Activated CD4-positive, alpha-beta T cell treated with anti-CD3 and anti-CD28 coated beads, Interleukin-2, amount 10 ng/mL, durations not matched to agents 7 days and 5 days (primary cell): ENCODE data around the gene USHBP1. TPM values are rescaled to one million over a fixed set of nuclear protein-coding genes. Genes with fewer than 3 reads are reported as not detected.

ENCODE experiments used
- CTCF ChIA-PET: fragments of 350-600 bp; sonication (Branson Sonifier 250); formaldehyde crosslinking; loops from one replicate; lab custom pipeline; 2021; ENCODE audit warnings: antibody characterized with exemption; lab: Charles Lee
- POLR2A ChIA-PET: fragments of 350-600 bp; sonication (Branson Sonifier 250); formaldehyde crosslinking; loops from one replicate; lab custom pipeline; 2021; ENCODE audit warnings: antibody characterized with exemption; lab: Charles Lee
- DNase-seq: peaks from one replicate; pipeline ENCODE4 v3.0.0-alpha.2; 2020
- H3K27ac Mint-ChIP-seq: one replicate; pipeline ENCODE4 v1.8.0; 2021; ENCODE audit warnings: mild to moderate bottlenecking, moderate library complexity, mixed read lengths
- H3K27me3 Mint-ChIP-seq: one replicate; pipeline ENCODE4 v1.8.0; 2021; ENCODE audit warnings: mixed read lengths
- H3K36me3 Mint-ChIP-seq: one replicate; pipeline ENCODE4 v1.8.0; 2021; ENCODE audit warnings: low read depth, mixed read lengths
- H3K4me1 Mint-ChIP-seq: one replicate; pipeline ENCODE4 v1.8.0; 2021; ENCODE audit warnings: mixed read lengths
- H3K4me3 Mint-ChIP-seq: one replicate; pipeline ENCODE4 v1.8.0; 2021; ENCODE audit warnings: mild to moderate bottlenecking, moderate library complexity, mixed read lengths
- H3K9me3 Mint-ChIP-seq: one replicate; pipeline ENCODE4 v1.8.0; 2021; ENCODE audit warnings: mixed read lengths
- total RNA-seq, 2 experiments: library from RNA; stranded (reverse); gene quantifications; one replicate each; pipeline ENCODE4 v1.2.3, GENCODE V29; 2021

USHBP1 gene
- total RNA-seq, 2 experiments from 2014 or later = 0.27 TPM; not detected in 1

DNA sequence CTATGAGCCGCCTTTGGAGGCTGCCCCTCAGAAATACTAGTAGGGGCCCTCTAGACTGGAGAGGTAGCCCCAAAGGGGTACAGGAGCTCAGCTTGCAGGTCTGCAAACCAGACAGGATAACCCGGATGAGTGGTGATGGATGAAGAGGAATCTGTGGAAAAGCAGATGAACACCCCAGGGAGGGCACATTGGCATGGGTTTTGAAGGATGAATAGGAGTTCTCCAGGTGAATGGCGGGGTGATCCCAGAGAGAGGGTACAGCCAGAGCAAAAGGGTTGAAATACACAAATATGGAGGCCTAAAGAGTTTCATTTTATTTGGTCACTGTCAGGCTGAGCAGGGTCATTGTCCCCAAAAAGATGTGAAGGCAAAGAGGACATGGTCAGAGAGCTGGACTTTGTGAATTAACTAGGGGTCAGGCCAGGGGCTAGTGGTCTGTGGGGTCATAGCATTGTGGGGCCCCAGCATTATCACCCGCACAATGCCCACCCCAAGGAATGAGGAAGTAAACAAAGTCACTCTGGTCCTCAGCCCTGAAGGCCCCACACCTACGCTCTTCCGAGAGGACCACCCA lies 23.6 kb downstream of the USHBP1 start:
- H3K27me3 Mint-ChIP-seq = peaks cover 10% of the 10 kb centered on the region
- ChIA-PET CTCF (interaction anchor here (0.8 to 3.3 kb wide), 5 partner anchors 10 to 189 kb away, joined by 3 to 17 read pairs (median 5); partner anchors contain the start of gene OCEL1), POLR2A (no interaction called here)
- no peaks in the 10 kb centered on the region for H3K36me3 Mint-ChIP-seq
- H3K4me1 Mint-ChIP-seq = peaks cover 6% of the 10 kb centered on the region
- no peak overlapping the region for H3K4me3 Mint-ChIP-seq
- no peak for DNase-seq
- H3K9me3 Mint-ChIP-seq = no peaks in the 10 kb centered on the region
- H3K27ac Mint-ChIP-seq = no peak overlapping the region

DNA sequence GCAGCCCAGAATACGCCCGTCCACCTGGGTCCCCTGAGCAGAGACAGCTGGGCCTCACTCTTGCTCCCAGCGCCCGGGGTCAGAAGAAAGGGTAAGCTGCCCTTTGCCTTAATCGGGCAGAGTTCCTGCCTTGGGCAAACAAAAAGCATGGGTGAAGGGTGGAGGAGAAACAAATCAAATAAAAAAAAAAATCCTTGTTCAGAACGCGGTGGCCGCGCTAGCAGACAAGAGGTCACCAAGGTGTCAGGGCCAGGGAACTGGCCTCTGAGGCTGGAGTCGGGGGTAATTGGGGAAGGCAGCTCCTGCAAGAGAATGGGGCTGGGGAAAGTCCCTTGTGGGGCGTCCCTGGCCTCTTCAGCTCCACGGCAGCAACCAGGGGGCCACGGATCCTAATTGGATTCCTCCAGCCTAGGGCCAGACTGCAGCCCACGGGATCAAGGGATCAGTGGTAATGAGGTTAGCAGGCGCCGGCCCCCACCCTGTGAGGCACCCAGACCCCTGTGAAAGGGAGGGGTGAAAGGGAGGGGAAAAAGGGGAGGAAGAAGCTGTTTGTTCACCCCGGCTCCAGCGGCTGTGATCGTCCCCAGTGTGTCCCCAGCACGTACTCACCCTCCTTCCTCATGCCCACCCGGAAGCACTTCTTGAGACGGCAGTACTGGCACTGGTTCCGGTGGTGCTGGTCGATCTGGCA lies 24.3 kb downstream of the USHBP1 start:
- Mint-ChIP-seq H3K9me3 (no peaks in the 10 kb centered on the region), H3K4me3 (no peak overlapping the region), H3K27me3 (peaks cover 10% of the 10 kb centered on the region), H3K36me3 (no peaks in the 10 kb centered on the region), H3K4me1 (peaks cover 6% of the 10 kb centered on the region), H3K27ac (no peak overlapping the region)
- no peak for DNase-seq
- POLR2A ChIA-PET = no interaction called here
- CTCF ChIA-PET = interaction anchor here (0.6 to 1.5 kb wide), 6 partner anchors 11 to 188 kb away, joined by 3 to 5 read pairs (median 3); no protein-coding TSS in a partner anchor

DNA sequence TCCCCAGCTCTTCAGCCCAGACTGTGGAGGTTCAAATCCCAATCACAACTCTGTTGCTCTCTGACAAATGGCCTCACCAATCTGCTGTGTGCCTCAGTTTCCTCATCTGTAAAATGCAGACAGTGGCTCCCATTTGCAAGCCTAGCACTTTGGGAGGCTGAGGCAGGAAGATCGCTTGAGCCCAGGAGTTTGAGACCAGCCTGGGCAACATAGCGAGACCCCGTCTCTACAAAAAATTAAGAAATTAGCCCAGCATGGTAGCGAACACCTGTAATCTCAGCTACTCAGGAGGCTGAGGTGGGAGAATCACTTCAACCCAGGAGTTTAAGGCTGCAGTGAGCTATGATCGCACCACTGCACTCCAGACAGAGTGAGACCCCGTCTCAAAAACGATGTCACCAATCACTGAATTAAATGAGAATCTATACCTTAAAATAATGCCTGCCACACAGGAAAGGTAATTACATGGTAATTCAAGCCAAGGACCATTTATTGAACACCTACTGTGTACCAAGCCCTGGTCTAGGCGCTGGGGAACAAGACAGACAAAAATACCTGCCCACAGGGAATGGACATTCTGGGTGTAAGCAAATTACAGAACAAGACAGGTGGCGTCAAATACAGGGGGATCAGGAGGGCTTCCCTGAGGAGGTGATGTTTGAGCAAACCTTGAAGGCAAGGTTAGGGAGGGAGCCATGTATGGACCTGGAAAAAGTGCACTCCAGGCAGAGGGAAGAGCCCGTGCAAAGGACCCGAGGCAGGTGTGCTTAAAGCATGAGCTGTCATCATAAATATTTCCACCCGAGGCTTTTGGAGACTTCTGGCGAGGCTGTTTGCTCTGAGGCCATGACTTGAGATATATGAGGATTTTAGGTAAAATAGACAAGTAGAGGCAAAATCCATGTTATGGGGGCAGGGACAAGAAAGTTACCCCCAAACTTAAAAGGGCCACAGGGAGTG lies 26.5 kb downstream of the USHBP1 start:
- ChIA-PET CTCF (interaction anchor here (0.7 to 3.6 kb wide), 6 partner anchors 11 to 44 kb away, joined by 3 to 13 read pairs (median 4); partner anchors contain the start of genes ANKLE1, BABAM1 and OCEL1), POLR2A (no interaction called here)
- no peak overlapping the region for H3K27ac Mint-ChIP-seq
- H3K4me3 Mint-ChIP-seq = no peak overlapping the region
- DNase-seq = no peak
- H3K9me3 Mint-ChIP-seq = no peaks in the 10 kb centered on the region
- H3K27me3 Mint-ChIP-seq = peaks cover 2% of the 10 kb centered on the region
- peaks cover 17% of the 10 kb centered on the region for H3K4me1 Mint-ChIP-seq
- no peaks in the 10 kb centered on the region for H3K36me3 Mint-ChIP-seq

DNA sequence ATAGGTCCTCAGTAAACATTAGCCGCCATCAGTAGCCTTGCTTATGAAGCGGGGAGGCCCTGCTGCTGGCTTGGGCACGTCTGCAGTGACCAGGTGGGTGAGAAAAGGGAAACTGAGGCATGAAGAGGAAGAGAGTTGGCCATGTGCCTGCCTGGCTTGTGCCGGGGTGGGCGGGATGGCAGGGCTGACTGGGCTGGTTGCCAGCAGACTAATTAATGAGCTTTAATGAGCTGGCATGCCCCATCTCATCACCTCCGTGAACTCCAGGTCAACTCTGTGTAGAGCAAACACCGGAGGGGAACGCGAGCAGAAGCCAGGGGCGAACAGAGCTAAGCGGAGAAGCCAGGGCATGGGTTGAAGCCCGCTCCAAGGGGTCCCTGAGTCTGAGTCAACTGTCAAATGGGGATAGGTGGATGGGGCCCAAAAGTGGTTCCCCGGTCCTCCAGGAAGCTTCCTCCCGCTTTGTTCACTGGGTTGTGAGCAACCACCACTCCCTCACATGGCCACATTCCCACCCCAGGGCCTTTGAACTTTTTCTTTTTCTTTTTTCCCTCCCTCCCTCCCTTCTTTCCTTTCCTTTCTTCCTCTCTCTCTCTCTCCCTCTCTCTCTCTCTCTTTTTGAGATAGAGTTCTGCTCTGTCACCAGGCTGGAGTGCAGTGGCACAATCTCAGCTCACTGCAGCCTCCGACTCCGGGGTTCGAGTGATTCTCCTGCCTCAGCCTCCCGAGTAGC lies 27.6 kb downstream of the USHBP1 start:
- ChIA-PET POLR2A (no interaction called here), CTCF (interaction anchor here (1.1 to 3.6 kb wide), 5 partner anchors 10 to 45 kb away, joined by 3 to 13 read pairs (median 4); partner anchors contain the start of genes ANKLE1, BABAM1 and OCEL1)
- Mint-ChIP-seq H3K4me1 (peaks cover 17% of the 10 kb centered on the region), H3K36me3 (peaks cover under 1% of the 10 kb centered on the region), H3K27ac (no peak overlapping the region), H3K27me3 (no peaks in the 10 kb centered on the region), H3K4me3 (no peak overlapping the region), H3K9me3 (no peaks in the 10 kb centered on the region)
- DNase-seq = no peak

DNA sequence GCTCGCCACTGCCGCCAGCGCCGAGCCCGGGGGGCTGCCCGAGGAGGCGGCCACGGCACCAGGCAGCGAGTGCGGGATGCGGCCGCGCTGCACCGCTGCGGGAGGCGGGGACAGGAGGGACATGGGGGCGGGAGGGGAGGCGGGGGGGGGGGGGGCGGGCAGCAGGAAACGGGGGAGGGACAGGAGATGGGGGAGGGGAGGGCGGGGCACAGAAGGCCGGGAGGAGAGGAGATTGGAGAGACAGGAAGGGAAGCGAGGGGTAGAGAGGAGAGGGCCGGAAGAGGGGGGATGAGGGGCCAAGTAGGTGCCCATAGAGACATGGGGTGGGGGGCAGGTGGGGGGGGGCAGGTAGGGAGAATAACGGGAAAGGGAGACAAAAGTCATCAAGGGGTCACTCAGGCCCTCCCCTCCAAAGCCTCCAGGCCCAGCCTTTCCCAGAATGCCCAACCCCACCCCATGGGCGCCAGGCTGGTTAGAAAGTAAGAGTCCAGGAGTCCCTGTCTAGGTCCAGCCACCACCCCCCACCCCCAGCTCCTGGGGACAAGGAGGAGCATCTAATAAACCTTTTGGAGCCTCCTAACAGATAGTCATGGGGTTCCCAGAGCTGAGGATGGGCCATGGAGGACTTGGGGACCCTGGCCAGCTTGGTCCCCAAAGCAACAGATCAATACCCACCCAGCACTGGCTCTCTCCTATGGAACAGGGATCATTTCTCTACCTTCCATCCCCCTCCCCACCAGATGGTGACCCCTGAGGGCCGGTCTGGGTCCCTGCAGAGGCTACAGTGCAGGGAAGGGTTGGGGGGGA lies 28.4 kb downstream of the USHBP1 start:
- Mint-ChIP-seq H3K9me3 (no peaks in the 10 kb centered on the region), H3K36me3 (peaks cover 3% of the 10 kb centered on the region), H3K27me3 (no peaks in the 10 kb centered on the region), H3K27ac (no peak overlapping the region), H3K4me3 (peak overlapping the region; percentile 76), H3K4me1 (peaks cover 17% of the 10 kb centered on the region)
- ChIA-PET POLR2A (interaction anchor here (1.0 to 1.1 kb wide), 2 partner anchors 10 to 52 kb away, joined by 3 read pairs; no protein-coding TSS in a partner anchor), CTCF (interaction anchor here (1.0 to 3.6 kb wide), 11 partner anchors 10 to 160 kb away, joined by 4 to 13 read pairs (median 5); partner anchors contain the start of genes ANKLE1, BABAM1, OCEL1 and USE1)
- DNase-seq = no peak

DNA sequence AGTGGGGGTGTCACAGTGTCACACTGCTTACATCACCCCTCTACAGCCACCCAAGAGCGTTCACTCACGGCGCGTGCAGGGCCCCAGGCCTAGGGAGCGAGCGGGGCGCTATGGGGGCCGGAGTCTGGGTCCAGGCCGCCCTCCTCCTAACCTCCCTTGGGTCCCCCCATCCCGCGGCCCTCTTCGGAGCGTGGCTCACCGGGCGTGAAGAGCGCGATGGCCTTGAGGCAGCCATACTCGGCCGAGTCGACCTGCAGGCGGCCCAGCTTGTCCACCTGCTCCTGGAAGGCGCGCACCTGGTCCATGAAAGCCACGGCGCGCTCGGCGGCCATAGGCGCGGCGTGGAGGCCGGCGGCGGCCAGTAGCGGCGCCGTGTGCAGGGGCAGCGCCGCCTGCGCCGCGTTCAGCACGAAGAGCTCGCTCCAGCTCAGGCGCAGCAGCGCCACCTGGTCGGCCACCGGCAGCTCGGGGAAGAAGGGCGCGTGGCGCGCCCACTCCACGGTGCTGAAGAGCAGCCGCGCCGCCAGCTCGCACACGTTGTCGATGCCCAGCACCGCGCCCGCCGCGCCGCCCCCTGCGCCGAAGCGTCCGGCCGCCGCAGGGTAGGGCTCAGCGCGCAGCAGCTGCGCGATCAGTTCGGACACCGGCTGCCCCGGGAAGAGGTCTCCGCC lies 29.1 kb downstream of the USHBP1 start:
- H3K4me1 Mint-ChIP-seq = peaks cover 17% of the 10 kb centered on the region
- POLR2A ChIA-PET = interaction anchor here (0.6 to 1.1 kb wide), 4 partner anchors 9 to 51 kb away, joined by 3 to 6 read pairs (median 4); no protein-coding TSS in a partner anchor
- peak; percentile 77 for DNase-seq
- CTCF ChIA-PET = interaction anchor here (1.0 to 3.6 kb wide), 10 partner anchors 9 to 159 kb away, joined by 4 to 13 read pairs (median 6); partner anchors contain the start of genes ANKLE1, BABAM1, OCEL1 and USE1
- H3K36me3 Mint-ChIP-seq = peaks cover 3% of the 10 kb centered on the region
- H3K27ac Mint-ChIP-seq = peak overlapping the region; percentile 80
- H3K9me3 Mint-ChIP-seq = no peaks in the 10 kb centered on the region
- H3K4me3 Mint-ChIP-seq = peak overlapping the region; percentile 76
- H3K27me3 Mint-ChIP-seq = no peaks in the 10 kb centered on the region

DNA sequence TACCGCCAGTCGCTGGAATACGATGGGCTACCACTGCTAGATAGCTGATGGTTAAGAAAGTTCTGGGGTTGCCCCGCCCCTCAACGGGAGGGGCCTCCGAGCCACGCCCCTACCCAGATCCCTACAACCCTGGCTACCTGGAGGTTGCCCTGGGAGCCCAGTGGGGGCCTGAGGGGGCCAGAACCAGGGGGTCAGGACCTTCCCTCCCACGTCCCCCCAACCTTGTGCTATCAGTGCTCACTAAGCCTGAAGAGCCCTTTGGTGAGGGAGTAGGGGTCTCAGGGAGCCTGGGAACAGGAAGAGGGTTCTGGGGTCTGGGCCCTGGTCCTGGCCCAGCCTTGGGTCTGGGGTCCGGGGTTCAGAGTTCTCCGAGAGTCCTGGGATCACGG lies 29.6 kb downstream of the USHBP1 start:
- CTCF ChIA-PET = interaction anchor here (0.6 to 3.6 kb wide), 10 partner anchors 8 to 863 kb away, joined by 3 to 13 read pairs (median 6); partner anchors contain the start of genes ANKLE1, BABAM1, OCEL1 and USE1
- H3K27ac Mint-ChIP-seq = peak overlapping the region; percentile 80
- POLR2A ChIA-PET = interaction anchor here (0.6 to 1.1 kb wide), 5 partner anchors 9 to 51 kb away, joined by 3 to 6 read pairs (median 4); partner anchors contain the start of gene BABAM1

DNA sequence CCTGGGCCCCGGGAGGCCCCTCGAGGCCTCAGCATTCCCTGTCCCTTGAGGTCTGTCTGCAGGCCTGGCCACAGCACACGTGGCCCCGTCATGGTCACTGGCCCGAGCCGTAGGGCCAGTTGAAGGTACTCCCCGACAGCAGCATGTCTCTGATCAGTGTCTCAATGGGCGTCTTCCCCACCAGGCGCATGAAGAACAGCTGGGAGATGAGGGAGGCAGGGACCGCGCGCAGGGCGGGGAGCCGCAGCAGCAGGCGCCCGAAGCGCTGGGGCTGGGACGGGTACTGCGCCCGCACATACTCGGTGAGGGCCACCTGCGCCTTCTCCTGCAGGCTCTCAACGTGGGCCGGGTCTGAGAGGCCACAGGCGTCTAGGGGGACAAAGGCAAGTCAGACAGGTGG lies 32.3 kb downstream of the USHBP1 start:
- Mint-ChIP-seq H3K4me3 (no peak overlapping the region), H3K36me3 (peaks cover 5% of the 10 kb centered on the region), H3K27ac (no peak overlapping the region), H3K9me3 (no peaks in the 10 kb centered on the region), H3K4me1 (peaks cover 18% of the 10 kb centered on the region), H3K27me3 (no peaks in the 10 kb centered on the region)
- DNase-seq = no peak
- ChIA-PET POLR2A (no interaction called here), CTCF (interaction anchor here (0.6 to 0.8 kb wide), 3 partner anchors 28 to 1846 kb away, joined by 3 read pairs; no protein-coding TSS in a partner anchor)

More for the DNA sequence above, 29.6 kb downstream of the USHBP1 start:
- no peaks in the 10 kb centered on the region for H3K27me3 Mint-ChIP-seq
- DNase-seq = peak; percentile 63
- peaks cover 3% of the 10 kb centered on the region for H3K36me3 Mint-ChIP-seq
- peaks cover 17% of the 10 kb centered on the region for H3K4me1 Mint-ChIP-seq
- peak overlapping the region; percentile 76 for H3K4me3 Mint-ChIP-seq
- no peaks in the 10 kb centered on the region for H3K9me3 Mint-ChIP-seq

DNA sequence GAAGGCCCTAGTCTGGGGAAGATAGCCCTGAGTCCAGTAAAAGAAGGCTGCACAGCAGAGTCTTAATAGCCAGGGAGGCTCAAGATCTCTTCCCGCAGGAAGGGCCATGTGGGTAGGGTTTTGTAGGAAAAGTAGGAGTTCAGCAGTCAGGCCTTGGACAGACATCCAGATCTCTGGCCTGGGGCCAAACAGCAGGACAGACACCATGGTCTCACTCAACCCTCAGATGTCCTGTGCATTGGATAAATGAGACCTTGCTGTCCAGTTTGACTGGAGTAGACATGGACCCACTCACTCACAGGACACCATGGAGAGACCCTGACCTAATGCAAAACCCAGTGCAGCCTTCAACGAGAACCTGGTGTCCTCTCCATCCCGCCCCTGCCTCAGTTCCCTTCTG lies 34.7 kb downstream of the USHBP1 start:
- Mint-ChIP-seq H3K27ac (no peak overlapping the region), H3K9me3 (no peaks in the 10 kb centered on the region), H3K36me3 (peaks cover 5% of the 10 kb centered on the region), H3K4me1 (peaks cover 19% of the 10 kb centered on the region), H3K4me3 (no peak overlapping the region), H3K27me3 (no peaks in the 10 kb centered on the region)
- POLR2A ChIA-PET = no interaction called here
- DNase-seq = no peak
- CTCF ChIA-PET = interaction anchor here (1.1 kb wide), 1 partner anchor 12 kb away, joined by 3 read pairs; no protein-coding TSS in a partner anchor

DNA sequence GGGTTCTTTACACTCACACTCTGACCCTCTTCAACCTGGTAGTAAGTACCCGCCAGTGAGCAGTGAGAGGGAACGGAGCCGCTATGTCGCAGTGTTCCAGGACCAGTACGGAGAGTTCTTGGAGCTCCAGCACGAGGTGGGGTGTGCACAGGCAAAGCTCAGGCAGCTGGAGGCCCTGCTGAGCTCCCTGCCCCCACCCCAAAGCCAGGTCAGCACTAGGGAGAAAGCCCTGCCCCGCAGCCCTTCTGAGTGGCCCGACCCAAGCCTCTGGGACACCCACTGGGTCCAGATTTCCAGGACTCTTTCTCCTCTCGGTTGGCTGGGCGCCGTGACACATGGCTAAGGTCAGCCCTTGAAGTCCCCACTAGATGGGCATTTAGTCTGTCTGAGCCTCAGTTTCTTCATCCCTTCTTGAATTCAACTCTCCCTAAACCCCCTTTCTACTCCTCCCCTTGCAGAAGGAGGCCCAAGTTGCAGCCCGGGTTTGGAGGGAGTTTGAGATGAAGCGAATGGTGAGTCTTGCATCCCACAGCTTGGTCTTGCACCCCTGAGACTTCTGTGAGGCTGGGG lies 36.7 kb downstream of the USHBP1 start:
- no peak overlapping the region for H3K27ac Mint-ChIP-seq
- peaks cover 8% of the 10 kb centered on the region for H3K4me1 Mint-ChIP-seq
- H3K27me3 Mint-ChIP-seq = no peaks in the 10 kb centered on the region
- peak overlapping the region; percentile 19 for H3K4me3 Mint-ChIP-seq
- no peak for DNase-seq
- ChIA-PET CTCF (interaction anchor here (2.6 kb wide), 1 partner anchor 8 kb away, joined by 13 read pairs; no protein-coding TSS in a partner anchor), POLR2A (no interaction called here)
- H3K9me3 Mint-ChIP-seq = no peaks in the 10 kb centered on the region
- H3K36me3 Mint-ChIP-seq = peaks cover 5% of the 10 kb centered on the region
